ENCODE data around the gene EXOC3L1.
A peak's percentile ranks its signal among the peaks of the same experiment; 100 is the strongest.

Gene EXOC3L1, protein sequence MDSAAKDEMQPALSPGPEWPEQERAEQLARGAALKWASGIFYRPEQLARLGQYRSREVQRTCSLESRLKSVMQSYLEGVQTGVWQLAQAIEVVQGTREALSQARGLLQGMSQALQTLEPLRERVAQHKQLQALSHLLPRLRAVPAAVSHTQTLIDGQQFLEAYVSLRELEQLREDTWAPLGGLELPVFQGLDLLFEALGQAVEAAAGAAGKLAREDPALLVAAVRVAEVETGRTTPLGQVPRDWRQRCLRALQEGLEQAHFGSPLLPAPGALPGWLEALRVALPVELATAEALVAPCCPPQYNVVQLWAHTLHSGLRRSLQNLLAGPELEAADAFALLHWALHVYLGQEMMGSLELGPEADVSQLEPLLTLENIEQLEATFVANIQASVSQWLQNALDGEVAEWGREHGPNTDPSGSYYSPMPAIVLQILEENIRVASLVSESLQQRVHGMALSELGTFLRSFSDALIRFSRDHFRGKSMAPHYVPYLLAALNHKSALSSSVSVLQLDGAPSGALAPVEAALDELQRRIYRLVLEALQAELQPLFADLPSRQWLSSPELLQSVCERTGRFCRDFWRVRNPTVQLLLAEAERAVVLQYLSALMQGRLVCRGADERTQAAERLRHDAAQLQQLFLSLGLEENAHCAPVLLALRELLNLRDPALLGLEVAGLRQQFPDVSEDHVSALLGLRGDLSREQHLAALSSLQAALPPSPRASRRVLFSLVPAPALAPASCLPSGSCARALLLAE

DNA sequence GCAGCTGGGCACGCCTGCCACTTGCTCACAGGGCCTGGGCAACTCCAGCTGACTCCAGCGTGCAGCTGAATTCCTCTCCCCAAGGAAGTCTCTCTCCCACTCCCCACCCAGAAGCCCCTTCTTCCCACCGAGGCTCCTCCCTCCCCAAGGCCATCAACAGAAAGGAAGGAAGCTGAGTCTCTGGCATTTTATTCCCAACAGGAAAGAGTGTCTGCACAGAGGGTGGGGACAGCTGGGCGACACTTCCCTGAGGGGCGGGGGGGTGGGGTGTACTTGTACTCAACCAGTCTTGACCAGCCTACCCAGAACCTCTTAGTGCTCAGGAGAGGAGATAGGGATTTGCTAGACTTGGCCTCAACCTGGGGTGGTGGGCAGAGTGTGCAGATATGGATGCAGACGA is at the start of gene EXOC3L1:
EXOC3L1 (minus strand) TSS at position 96 of the 400 bp plus-strand sequence. CDS start 460 bp downstream, outside the sequence.
- DNase-seq = no peak

DNA sequence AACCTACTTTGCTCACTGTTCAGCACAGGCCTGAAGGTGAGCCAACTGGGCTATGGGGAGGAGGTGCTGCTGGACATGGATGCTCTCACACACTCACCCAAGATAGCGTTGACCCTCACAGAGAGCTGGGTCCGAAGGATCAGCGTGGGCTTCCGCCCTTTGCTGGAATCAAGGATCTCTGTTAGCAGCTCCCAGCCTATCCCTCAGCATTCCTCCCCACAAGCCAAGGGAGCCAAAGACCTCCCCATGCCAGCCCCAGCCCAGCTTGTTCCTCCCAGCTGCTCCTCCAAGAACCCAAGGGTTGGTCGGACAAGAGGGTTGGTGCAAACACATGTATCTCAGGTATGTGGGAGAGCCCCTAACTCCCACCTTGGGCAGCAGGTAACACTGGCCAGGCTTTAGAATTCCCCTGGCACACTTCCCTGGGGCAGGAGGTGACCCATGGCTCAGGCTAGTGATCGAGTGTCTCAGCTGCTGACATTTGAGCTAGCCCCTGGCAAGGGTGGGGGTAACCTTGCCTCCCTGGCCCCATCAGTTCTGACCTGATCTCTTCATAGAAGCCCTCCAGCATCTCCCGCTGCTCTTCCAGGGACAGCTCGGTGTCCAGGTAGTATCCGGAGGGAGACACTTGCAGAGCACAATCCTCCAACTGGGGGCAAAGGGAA is 49.0 kb upstream of the EXOC3L1 start:
- DNase-seq = no peak

DNA sequence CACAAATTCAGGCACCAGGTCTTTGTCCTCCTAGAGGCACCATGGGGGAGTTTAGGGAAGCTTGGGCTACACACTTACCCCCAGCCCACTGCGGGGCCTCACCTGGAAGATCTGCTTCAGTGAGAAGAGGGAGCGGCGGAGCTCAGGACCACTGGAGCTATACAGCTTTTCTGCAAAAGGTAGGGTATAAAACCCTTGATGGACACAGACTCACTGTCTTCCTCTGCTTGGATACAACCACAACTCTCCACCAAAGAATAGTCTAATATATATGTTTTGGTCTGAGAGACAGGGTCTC is 48.3 kb upstream of the EXOC3L1 start:
- DNase-seq = no peak

DNA sequence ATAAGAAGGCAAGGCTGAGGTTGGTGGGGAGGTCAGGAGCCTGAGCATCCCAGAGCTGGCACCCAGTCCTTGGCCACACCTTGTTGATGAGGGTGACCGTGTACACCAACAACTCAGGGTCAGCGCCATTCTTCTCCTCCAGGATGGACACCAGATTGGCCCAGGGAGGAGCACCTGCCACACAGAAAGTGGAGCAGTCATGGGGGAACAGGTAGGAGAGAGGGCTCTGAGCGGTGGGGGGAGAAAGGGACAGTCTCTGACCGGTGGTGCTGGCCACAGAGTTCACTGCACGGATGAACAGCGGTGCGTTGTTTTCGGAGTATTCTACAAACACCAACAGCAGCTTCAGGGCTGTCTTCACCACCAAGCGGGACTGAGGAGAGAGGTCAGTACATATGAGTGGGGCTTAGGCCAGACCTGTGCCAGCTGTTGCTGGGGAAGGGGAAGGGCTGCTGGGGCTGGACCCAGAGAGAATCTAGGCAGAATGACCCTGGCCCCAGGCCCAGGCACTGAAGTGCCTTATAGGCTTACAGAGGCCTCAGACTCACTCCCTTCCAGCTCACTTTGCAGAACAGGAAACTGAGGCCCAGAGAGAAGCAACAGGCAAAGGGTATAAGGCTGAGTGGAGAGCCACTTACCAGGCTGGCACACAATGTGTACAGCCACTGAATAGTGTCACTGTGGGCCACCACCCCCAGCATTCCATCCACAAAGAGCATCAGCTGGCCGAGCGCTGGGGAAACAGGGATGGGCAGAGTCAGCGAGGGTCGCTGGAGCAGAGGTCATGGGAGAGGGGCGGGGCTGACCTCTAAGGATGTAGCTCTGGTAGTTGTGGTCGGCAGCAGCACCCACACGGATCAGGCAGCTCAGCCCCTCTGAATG is 47.7 kb upstream of the EXOC3L1 start:
- DNase-seq = no peak

DNA sequence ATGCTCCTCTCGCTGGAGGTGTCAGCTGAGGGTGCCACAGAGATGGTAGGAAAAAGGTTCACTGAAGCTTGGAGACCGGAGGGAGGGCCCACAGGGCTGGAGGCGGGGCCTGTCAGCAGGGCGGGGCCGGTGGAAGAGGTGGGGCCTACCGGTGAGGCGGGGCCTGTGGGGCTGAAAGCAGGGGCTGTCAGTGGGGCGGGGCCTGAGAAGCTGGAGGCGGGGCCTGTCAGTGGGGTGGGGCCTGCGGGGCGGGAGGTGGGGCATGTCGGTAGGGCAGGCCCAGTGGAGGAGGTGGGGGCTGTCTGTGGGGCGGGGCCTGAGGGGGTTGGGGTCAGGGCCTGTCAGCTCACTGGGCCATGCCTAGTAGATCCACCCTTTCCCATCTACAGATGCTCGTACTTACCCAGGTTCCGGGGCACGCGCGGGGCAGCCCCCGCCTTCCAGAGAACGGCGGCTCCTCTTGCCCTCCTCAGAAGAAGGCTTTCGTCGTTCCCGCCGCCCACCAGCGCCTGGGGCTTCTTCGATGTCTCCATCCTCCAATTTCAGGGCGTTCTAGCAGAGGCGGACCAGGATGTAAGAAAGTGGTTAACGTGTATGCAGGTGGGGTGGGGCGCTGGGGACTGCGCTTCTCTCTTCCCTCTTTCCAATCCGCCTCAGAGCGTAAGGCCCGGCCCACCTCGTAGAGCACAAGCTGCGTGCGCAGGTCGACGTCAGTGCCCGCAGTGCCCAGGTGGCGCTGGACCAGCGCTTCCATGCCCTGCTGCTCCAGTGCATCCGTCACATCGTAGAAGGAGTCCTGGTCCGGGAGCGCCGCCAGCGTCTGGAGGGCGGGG is 46.8 kb upstream of the EXOC3L1 start:
- peak; percentile 13 to 66 (median 40) for DNase-seq

DNA sequence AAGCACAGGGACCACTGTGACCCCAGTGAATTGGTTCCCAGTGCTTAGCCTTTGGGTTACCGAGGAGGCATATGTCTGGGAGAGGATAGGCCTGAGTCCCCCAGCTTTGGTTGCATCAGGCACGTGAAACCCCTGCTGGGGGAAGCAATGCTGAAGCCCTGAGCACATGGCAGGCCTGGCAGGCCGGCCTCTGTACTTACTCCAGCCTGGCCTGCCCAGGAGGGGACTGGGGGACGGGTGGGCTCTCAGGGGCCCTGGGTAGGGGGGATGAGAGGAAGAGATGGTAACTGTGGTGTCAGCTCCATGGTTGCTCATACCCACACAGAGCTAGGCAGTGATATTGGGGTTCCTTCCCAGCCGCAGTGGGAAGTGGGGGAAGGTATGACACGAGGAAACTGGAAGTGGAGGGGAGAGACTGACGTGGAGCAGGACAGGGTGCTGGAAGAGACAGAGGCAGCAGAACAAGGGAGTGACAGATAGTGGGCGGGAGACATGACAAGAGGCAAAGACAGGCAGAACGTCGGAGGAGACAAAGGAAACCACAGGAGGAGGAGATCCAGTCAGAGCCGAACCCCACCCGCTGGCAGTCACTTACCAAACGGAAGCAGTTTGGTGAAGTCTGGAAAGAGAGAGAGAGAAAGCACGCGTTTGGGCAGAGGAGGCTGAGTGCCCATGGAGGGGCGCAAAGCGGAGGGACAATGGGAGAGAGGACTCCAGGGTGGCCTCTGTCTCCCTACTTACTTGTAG is 46.1 kb upstream of the EXOC3L1 start:
- no peak for DNase-seq

DNA sequence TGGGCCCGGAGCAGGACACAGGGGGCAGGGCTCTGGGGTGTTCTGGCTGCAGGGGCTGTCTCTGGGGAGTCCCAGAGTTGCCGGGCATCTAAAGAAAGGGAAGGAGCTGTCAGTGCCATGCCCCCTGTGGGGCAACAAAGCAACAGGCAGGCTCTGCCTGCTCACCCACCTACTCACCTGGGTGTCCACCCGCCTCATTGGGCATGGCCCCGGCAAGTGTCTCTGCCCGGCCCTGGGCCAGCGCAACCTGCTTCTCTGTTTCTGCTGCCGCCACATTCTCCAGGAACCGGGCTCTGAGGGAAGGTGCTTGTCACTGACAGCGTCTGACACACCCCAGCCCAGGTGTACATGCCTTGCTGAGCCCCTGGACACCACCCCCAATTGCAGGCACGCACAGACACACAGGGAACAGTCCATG is 44.3 kb upstream of the EXOC3L1 start:
- DNase-seq = no peak

DNA sequence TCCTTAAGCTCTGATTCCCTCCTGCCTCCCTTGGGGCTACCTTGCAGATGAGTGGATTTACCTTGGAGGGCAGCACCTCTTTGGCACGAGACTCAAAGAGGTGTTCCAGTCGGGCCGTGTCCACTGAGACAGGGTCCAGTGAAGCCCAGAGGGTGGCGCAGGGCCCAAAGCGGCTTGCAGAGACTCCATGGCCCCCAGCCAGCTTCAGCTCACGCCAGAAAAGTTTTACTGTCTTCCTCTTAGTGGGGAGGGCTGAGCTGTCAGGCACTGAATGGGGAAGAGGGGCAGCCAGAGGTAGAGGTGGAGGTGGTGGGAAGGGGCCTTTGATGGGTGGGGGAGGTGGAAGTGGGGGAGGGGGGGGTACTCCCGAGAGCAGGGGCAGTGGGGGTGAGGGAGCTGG is 43.7 kb upstream of the EXOC3L1 start:
- no peak for DNase-seq

DNA sequence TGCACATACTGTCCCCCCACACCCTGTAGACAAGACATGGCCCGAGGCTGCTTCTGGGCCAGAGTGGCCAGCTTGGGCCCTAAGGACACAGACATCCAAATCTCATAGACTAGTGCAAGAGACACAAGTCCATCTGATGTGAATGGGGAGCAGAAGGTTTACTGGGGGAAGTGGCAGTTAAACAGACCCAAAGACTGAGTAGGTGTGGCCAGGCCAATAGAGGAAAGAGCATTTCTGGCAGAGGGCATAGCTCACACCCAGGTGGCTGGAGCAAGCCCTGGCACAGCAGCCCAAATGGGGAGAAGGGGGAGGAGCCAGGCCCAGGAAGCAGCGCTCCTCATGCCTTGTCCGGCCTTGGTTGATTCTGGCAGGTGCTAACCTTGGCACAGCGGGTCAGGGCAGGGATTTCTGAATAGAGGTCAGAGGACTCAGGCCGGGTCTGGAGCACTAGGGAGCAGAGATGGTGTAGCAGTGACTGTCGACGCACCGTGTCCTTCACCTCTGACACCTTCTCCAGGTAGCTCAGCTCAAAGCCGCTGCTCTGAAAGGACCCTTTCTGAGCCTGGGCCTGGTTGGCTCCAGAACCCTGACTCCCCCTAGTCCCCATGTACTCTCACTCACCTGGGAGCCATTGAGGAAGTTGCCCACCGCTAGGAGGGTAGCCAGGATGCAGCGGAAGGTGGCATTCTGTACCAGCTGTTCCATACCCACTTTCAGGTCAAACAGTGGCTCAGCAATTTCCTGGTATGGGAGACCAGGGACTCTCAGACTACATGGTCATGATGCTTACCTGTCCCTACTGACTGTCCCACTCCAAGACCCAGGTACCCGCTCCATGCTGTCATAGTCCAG is 41.1 kb upstream of the EXOC3L1 start:
- DNase-seq = no peak

DNA sequence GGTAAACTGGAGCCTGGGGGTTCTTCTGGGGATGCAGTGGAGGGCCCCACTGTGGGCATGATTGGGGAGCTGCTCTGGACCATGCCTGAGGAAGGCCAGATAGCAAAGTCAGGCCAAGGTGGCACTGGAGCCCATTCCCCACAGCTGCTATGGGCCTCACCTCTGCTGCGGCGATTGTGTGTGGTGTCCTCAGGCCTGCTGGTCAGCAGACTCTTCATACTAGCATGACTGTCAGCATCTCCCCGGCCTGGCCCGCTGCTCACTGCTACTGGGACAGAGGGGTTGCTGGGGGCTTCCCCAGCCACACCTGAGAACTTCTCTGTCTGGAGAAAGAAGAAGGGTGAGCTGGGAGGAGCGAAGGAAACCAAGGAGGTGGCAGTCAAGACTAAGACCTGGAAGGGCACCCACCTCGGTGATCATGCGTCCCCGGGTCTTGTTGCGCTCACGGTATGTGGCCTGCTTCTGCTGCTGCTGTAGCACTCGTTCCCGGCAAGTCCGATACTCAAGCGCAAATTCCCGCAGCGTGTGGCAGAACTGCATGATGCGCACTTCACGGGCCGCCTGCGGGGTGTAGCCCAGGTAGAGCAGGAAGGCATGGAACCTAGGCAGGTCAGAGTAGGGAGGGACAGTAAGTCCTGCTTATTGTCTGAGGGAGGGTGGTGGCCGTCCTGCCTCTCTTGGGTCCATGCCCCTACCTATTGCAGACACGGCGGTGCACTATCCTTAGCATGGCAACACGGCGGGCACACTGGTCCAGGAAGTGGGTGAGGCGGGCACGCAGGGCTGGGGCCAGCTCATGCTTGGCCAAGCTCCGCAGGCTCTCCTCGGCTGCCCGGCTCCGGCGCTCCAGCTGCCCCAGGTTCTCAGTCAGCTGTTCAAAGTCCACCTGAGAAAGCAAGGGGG is 40.2 kb upstream of the EXOC3L1 start:
- no peak for DNase-seq

DNA sequence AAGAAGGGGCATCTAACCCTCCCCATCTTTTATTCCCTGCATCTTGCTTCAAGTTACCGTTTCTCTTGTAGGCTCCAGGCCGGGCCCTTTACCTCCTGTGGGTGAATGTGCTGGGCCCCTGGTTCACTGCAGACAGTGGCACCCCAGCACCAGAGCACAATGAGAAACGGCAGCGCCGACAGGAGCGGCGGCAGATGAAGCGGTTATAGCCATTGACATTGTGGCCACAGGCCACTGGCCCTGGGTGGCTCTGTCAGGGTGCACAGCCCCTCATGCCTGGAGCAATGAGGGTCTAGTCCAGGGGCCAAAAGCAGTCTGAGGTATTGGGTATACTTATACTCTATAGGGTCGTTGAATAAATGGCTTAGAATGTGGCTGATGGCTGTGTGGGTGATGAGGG is 39.0 kb upstream of the EXOC3L1 start:
- no peak for DNase-seq

DNA sequence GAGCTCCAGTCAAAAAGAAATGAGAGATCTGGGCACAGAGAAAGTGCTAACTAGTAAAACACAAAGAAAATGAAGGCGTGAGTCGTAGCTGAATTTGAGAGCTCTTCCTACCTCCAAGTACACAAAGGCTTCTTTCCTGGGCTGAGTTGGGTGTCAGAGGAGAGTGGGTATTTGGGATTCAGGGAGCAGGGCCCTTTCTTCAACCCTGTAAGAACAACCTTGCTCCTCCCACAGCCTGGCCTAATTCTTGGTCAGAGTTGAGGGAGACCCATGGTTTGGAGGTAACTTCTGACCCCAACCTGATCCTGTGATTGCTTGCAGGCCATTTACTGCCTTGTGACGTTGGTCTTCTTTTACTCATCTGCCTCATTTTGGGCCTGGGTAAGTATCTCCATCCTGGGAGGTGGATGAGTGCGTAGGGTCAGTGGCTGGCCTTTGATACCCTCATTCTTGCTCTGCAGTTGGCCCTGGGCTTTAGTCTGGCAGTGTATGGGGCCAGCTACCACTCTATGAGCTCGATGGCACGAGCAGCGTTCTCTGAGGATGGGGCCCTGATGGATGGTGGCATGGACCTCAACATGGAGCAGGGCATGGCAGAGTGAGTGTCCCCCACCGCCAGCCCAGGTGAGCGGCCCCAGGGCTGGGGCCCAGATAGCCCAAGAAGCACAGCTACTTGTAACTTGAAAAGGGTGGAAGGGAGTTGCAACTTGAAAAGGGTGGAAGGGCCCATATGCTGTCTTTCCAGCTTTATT is 38.3 kb upstream of the EXOC3L1 start:
- DNase-seq = no peak

DNA sequence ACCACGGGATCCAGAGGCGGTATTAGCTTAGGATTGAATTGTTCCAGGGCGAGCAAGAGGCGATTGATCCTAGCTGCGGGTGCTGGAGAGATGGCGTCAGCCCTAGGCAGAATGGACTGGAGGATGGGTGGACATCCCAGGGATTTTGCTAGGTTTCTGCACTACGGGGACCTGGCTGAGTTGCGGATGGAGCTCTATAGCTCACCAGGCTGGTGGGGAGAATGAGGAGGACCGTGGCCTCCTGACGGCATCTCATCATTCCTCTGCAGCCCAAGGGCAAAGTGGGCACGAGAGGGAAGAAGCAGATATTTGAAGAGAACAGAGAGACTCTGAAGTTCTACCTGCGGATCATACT is 37.6 kb upstream of the EXOC3L1 start:
- no peak for DNase-seq

DNA sequence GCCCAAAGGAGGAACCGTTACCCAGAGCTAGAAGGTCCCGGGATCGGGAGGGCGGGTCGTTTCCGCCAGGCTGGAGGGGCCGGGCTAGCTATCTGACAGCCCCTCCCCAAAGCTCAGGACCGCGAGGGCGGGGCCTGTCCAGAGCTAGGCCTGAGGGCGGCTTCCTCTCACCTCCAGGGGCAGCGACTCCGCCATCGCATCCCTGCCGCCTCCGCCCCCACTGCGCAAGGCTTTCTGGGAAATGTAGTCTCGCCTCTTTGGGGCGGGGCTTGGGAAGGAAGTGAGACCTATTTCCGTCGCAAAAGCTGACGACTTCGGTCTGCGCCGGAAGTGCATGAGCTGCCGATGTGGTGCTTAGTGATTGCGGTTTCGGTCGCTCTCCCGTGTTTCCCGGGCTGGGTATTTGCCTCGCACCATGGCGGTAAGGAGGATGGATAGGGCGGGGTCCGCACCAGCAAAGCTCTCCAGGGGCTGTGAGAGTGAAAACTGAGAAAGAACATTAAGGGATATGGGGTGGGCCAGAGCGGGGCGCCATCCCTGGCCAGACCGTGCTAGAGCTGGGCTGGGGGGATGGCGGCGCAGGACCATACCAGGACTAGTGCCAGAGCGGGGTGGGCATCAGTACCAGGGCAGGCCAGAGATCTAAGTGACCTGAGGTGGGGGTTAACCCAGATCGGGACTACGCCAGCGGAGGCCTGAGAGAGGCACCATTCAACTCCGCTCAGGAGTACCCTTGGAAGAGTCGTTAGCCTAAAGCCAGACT is 37.0 kb upstream of the EXOC3L1 start, which contains the start of gene TMEM208:
TMEM208 (plus strand) TSS at position 327 of the 763 bp plus-strand sequence; CDS start at position 416, 89 bp downstream.
- peak; percentile 91 to 97 (median 94) for DNase-seq

DNA sequence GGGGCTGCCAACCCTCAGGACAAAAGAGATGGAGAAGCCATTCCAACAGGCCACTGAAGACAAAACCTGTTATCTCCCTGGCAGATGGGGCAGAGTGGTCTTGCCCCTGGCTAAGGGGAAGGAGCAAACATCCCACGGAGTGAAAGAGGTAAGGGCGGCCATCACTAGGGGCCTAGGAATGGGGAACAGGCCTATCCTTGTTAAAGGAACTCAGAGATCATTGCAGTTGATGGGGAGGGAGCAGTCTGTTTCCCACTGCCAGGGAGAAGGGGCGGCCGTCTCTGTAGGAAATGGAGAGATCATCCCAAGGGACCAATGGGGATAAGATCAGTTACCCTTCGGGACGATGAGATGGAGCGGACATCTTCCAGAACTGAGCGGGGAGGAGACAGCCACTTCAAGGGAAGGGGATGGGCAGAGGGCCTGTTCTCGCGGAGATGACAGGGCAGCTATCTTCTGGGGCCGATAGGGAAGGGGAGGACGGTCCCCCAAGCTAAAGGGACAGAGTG is 36.4 kb upstream of the EXOC3L1 start:
- DNase-seq = no peak

DNA sequence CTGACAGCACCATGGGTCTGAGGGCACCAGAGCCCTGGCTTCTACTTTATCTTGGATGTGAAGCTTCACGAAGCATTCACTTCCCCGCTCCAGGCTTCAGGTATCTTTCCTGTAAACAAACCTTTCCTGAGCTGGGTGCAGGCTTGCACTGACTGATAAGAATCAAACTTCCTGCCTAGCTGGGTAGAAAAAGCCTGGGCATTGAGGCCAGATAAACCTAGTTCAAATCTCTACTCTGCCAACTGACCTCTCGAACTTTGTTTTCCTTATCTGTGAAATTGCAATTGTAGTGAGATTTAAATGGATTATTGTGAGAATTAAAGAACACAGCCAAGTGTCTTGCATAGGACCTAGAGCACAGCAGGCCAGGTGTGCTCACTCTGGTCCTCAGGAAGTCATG is 34.1 kb upstream of the EXOC3L1 start:
- no peak for DNase-seq
